HepG2 (cell line): ENCODE results near the gene TMCO4. TPM values are rescaled to one million over a fixed set of nuclear protein-coding genes. Genes with fewer than 3 reads are reported as not detected.

Experiments
- ATAC-seq: fragments of 200-7000 bp; cut with Tn5 transposase; 3 replicates; pipeline ENCODE4 v1.9.1; 2020; ENCODE audit warnings: mild to moderate bottlenecking, moderate library complexity
- BruUV-seq: library from RNA; stranded (reverse); fragments of 400-500 nt; replicated peaks from 2 replicates; lab custom pipeline; 2021; lab: Mats Ljungman, UMichigan
- CTCF ChIA-PET: fragments of 300-600 bp; formaldehyde crosslinking; extraction: SDS; loops from one replicate; lab custom pipeline; 2021; ENCODE audit warnings: low total read pairs, inconsistent platforms, low intra/inter-chr PET ratio; lab: Yijun Ruan, JAX
- POLR2A ChIA-PET: fragments of 350-600 bp; sonication (Branson Sonifier 250); formaldehyde crosslinking; loops from one replicate; lab custom pipeline; 2020; ENCODE audit warnings: antibody characterized with exemption, inconsistent platforms; lab: Yijun Ruan, JAX
- DNase-seq: peaks from one replicate; pipeline ENCODE4 v3.0.0-alpha.2; 2015; ENCODE audit warnings: low spot score
- FAIRE-seq: peaks from 3 replicates; lab custom pipeline; 2011; peaks lifted over from hg19 to GRCh38; lab: Jason Lieb, UNC
- H2AFZ ChIP-seq: one replicate; pipeline ENCODE4 v1.6.1; 2011; ENCODE audit warnings: low read length, inconsistent platforms
- H3K27ac ChIP-seq: fragments of 300-600 bp; 3 replicates; pipeline ENCODE4 v1.8.0; 2011; ENCODE audit warnings: mixed run types, mild to moderate bottlenecking, mixed read lengths, low read length, inconsistent platforms; ENCODE audit not compliant: insufficient read depth; ENCODE audit errors: extremely low read length
- H3K27me3 ChIP-seq, 2 experiments: fragments of 200-600 bp in 1 of 2; 2 replicates in 1 of 2; 3 replicates in 1 of 2; pipeline versions ENCODE4 v1.6.0 to v1.8.0; 2011; ENCODE audit warnings: low read length in 2 of 2, mild to moderate bottlenecking in 2 of 2, moderate library complexity in 2 of 2, inconsistent platforms in 1 of 2; ENCODE audit not compliant: insufficient read depth in 2 of 2, control insufficient read depth in 1 of 2
- H3K36me3 ChIP-seq, 2 experiments: fragments of 200-600 bp in 1 of 2; replicated peaks in 1 of 2; 2 replicates in 1 of 2; 3 replicates in 1 of 2; pipeline versions ENCODE4 v1.5.1 to v1.8.0; 2011; ENCODE audit warnings: low read length in 2 of 2, inconsistent platforms in 1 of 2; ENCODE audit not compliant: insufficient read depth in 2 of 2, control insufficient read depth in 1 of 2
- H3K4me1 ChIP-seq: 2 replicates; pipeline ENCODE4 v1.5.1; 2012; ENCODE audit warnings: low read length, inconsistent platforms; ENCODE audit not compliant: insufficient read depth
- H3K4me2 ChIP-seq: 2 replicates; pipeline ENCODE4 v1.6.0; 2011; ENCODE audit warnings: low read depth, low read length, inconsistent platforms
- H3K4me3 ChIP-seq, 3 experiments: fragments of 200-600 bp in 1 of 3; sonication (generic), shearing (Covaris generic) in 1 of 3; replicated peaks in 1 of 3; 2 replicates each; pipeline ENCODE4 v1.5.1; 2011 to 2016; ENCODE audit warnings: low read length in 3 of 3, inconsistent platforms in 2 of 3, low read depth in 2 of 3, mild to moderate bottlenecking in 2 of 3, control low read depth in 1 of 3, mixed read lengths in 1 of 3; ENCODE audit not compliant: insufficient read depth in 1 of 3
- H3K79me2 ChIP-seq: one replicate; pipeline ENCODE4 v1.6.1; 2011; ENCODE audit warnings: low read length, inconsistent platforms; ENCODE audit not compliant: insufficient read depth
- H3K9ac ChIP-seq: 2 replicates; pipeline ENCODE4 v1.6.0; 2011; ENCODE audit warnings: mild to moderate bottlenecking, low read depth, low read length, inconsistent platforms; ENCODE audit not compliant: insufficient read depth
- H3K9me3 ChIP-seq: 2 replicates; pipeline ENCODE4 v1.5.1; 2012; ENCODE audit warnings: mild to moderate bottlenecking, low read length
- H4K20me1 ChIP-seq: 2 replicates; pipeline ENCODE4 v1.6.0; 2011; ENCODE audit warnings: inconsistent platforms, mild to moderate bottlenecking, low read length, moderate library complexity; ENCODE audit not compliant: insufficient read depth
- ARHGAP35 ChIP-seq: sonication (generic); formaldehyde crosslinking; IDR thresholded peaks from 2 replicates; pipeline ENCODE4 v1.9.0; 2022; ENCODE audit warnings: mild to moderate bottlenecking, inconsistent platforms, moderate library complexity, missing genetic modification reagents, borderline replicate concordance
- FIP1L1 ChIP-seq: fragments of 200-400 bp; formaldehyde crosslinking; IDR thresholded peaks from 2 replicates; pipeline ENCODE4 v1.6.1; 2018; ENCODE audit warnings: low read depth, mild to moderate bottlenecking, low read length, moderate library complexity, borderline replicate concordance; ENCODE audit not compliant: insufficient read depth
- GTF2F1 ChIP-seq: fragments of 150-350 bp; IDR thresholded peaks from 2 replicates; pipeline ENCODE4 v1.6.1; 2014; ENCODE audit warnings: low read length
- GTF3A ChIP-seq: sonication (generic); formaldehyde crosslinking; conservative IDR thresholded peaks from 2 replicates; pipeline ENCODE4 v1.4.0; 2020; ENCODE audit warnings: mild to moderate bottlenecking, missing genetic modification reagents
- HBP1 ChIP-seq: IDR thresholded peaks from 2 replicates; pipeline ENCODE4 v1.6.1; 2016; ENCODE audit warnings: low read depth, control low read depth
- HNF4G ChIP-seq, 2 experiments: sonication (generic) in 1 of 2; formaldehyde crosslinking in 1 of 2; IDR thresholded peaks; 2 replicates each; pipeline versions ENCODE4 v1.4.0 to v1.6.1; 2011 to 2020; ENCODE audit warnings: borderline replicate concordance in 2 of 2, low read depth in 2 of 2, mild to moderate bottlenecking in 2 of 2, low read length in 1 of 2, missing genetic modification reagents in 1 of 2, moderate library complexity in 1 of 2
- IRF1 ChIP-seq: sonication (generic); formaldehyde crosslinking; IDR thresholded peaks from 2 replicates; pipeline ENCODE4 v1.4.0; 2020; ENCODE audit warnings: low read depth, mild to moderate bottlenecking, missing genetic modification reagents
- MIER2 ChIP-seq: IDR thresholded peaks from 2 replicates; pipeline ENCODE4 v1.6.1; 2016; ENCODE audit warnings: missing biosample characterization, missing genetic modification reagents
- MXD4 ChIP-seq: IDR thresholded peaks from 2 replicates; pipeline ENCODE4 v1.6.1; 2016; ENCODE audit warnings: mild to moderate bottlenecking, missing biosample characterization, missing genetic modification reagents
- SCMH1 ChIP-seq: sonication (generic); formaldehyde crosslinking; IDR thresholded peaks from 2 replicates; pipeline ENCODE4 v1.9.0; 2021; ENCODE audit warnings: missing genetic modification reagents, mild to moderate bottlenecking, borderline replicate concordance
- SPEN ChIP-seq: sonication (generic); formaldehyde crosslinking; IDR thresholded peaks from 2 replicates; pipeline ENCODE4 v1.5.1; 2020; ENCODE audit warnings: low read depth, mild to moderate bottlenecking, missing genetic modification reagents
- UBTF ChIP-seq: sonication (generic); formaldehyde crosslinking; IDR thresholded peaks from 2 replicates; pipeline ENCODE4 v1.4.0; 2020; ENCODE audit warnings: mild to moderate bottlenecking, missing genetic modification reagents
- ZBTB14 ChIP-seq: sonication (generic); formaldehyde crosslinking; IDR thresholded peaks from 2 replicates; pipeline ENCODE4 v1.4.0; 2020; ENCODE audit warnings: missing genetic modification reagents
- ZBTB38 ChIP-seq: sonication (generic); formaldehyde crosslinking; IDR thresholded peaks from 2 replicates; pipeline ENCODE4 v1.5.1; 2020; ENCODE audit warnings: mild to moderate bottlenecking, missing genetic modification reagents
- ZNF251 ChIP-seq: sonication (generic); formaldehyde crosslinking; IDR thresholded peaks from 2 replicates; pipeline ENCODE4 v1.9.0; 2021; ENCODE audit warnings: mild to moderate bottlenecking, missing genetic modification reagents
- ZNF501 ChIP-seq: sonication (generic); formaldehyde crosslinking; IDR thresholded peaks from 2 replicates; pipeline ENCODE4 v1.5.1; 2020; ENCODE audit warnings: mild to moderate bottlenecking, moderate library complexity, missing genetic modification reagents
- ZNF563 ChIP-seq: sonication (generic); formaldehyde crosslinking; IDR thresholded peaks from 2 replicates; pipeline ENCODE4 v1.8.0; 2022; ENCODE audit warnings: mild to moderate bottlenecking, moderate library complexity, missing genetic modification reagents
- ZNF703 ChIP-seq: sonication (generic); formaldehyde crosslinking; IDR thresholded peaks from 2 replicates; pipeline ENCODE4 v1.5.1; 2020; ENCODE audit warnings: missing genetic modification reagents, mild to moderate bottlenecking, moderate library complexity, borderline replicate concordance
- ZNF790 ChIP-seq: sonication (generic); formaldehyde crosslinking; IDR thresholded peaks from 2 replicates; pipeline ENCODE4 v1.8.0; 2022; ENCODE audit warnings: missing genetic modification reagents, mild to moderate bottlenecking, borderline replicate concordance
- WGBS: methylation state at CpG from one replicate; pipeline ENCODE4 v1.1.6; 2017; ENCODE audit warnings: low lambda C conversion rate; 5-methylcytosine and 5-hydroxymethylcytosine counted together
- in situ Hi-C: cut with HindIII; loops from 2 replicates; pipeline ENCODE4 v1.10.0; 2017; ENCODE audit warnings: low pct_unique_long_range_greater_than_20kb; ENCODE audit not compliant: extremely low pct_ligation_motif_present
- intact Hi-C: fragments of 100-400 bp; cut with micrococcal nuclease; formaldehyde crosslinking; loops from one replicate; pipeline ENCODE4 v1.10.0; 2022; ENCODE audit not compliant: unreplicated experiment
- polyA plus RNA-seq, 8 experiments: library from polyadenylated mRNA; depleted of rRNA in 3 of 8; stranded (reverse) in 7 of 8; unstranded in 1 of 8; fragments of >200 nt; fragmentation: Illumina TruSeq in 4 of 8; extraction: Trizol in 4 of 8; gene quantifications; 2 replicates each; pipeline versions ENCODE4 v1.2.1 to v1.2.3, GENCODE V29; 2011 to 2016; ENCODE audit warnings: low read depth in 4 of 8, missing spikeins in 1 of 8, mixed read lengths in 1 of 8; ENCODE audit not compliant: insufficient read depth in 1 of 8
- total RNA-seq, 5 experiments: library from RNA; depleted of rRNA; stranded (reverse); fragments of >200 nt; fragmentation: Illumina TruSeq; extraction: Trizol; gene quantifications; 2 replicates each; pipeline ENCODE4 v1.2.3, GENCODE V29; 2016; ENCODE audit warnings: low read depth in 1 of 5

Gene TMCO4
- total and polyA plus RNA-seq, 2 of the 13 experiments (the other 11 are each of a cell fraction or from before 2014, with no cell fraction given) = 2.1 to 4.1 TPM

- TF ChIP-seq ZBTB14 (CRISPR knock-in tag) = no peak
- no peak for TF ChIP-seq IRF1 (CRISPR knock-in tag)
- no peak for TF ChIP-seq SCMH1
- TF ChIP-seq HNF4G (IDR thresholded peaks at IDR 0.05; ENCODE audit: borderline replicate concordance, low read depth, low read length) = no peak
- no peak for TF ChIP-seq HNF4G (CRISPR knock-in tag; IDR thresholded peaks at IDR 0.05; ENCODE audit: borderline replicate concordance, low read depth)
- no peak for TF ChIP-seq ZNF501
- TF ChIP-seq SPEN (CRISPR knock-in tag) = no peak
- TF ChIP-seq ARHGAP35 (CRISPR knock-in tag) = no peak
- no peak for TF ChIP-seq HBP1 (CRISPR knock-in tag)
- TF ChIP-seq ZNF251 (CRISPR knock-in tag) = no peak
These were observed 12.7 kb downstream of the TMCO4 start (continued) for GRCh38 chr1:19786988-19787423.

- Histone ChIP-seq H3K27ac (no peak overlapping the region), H3K9me3 (no peaks in the 10 kb centered on the region), H3K36me3 (no peaks in the 10 kb centered on the region), H2AFZ (no peak overlapping the region), H3K27me3 (no peaks in the 10 kb centered on the region; a peak in 1 of 5 replicates), H3K79me2 (no peaks in the 10 kb centered on the region), H3K4me3 (no peak overlapping the region), H4K20me1 (no peaks in the 10 kb centered on the region), H3K4me2 (no peak overlapping the region), H3K4me1 (no peaks in the 10 kb centered on the region), H3K9ac (no peak overlapping the region)
- FAIRE-seq = no peak
- DNase-seq = no peak
- intact Hi-C loops (no loop called here), in situ Hi-C loops (no loop called here)
- no peak for ATAC-seq
- no TSS peak for BruUV-seq
- ChIA-PET CTCF (no interaction called here), POLR2A (no interaction called here)
- 75% methylated on average over 4 of the region's 4 CpGs for whole genome bisulfite sequencing
- TF ChIP-seq ZNF790 (no peak), GTF2F1 (no peak), ZBTB38 (CRISPR knock-in tag) (no peak), UBTF (CRISPR knock-in tag) (no peak), SCMH1 (no peak), MXD4 (no peak), FIP1L1 (no peak), ZNF703 (CRISPR knock-in tag) (no peak), MIER2 (CRISPR knock-in tag) (no peak), GTF3A (CRISPR knock-in tag) (no peak), ZNF563 (CRISPR knock-in tag) (no peak)
These were observed 14.1 kb downstream of the TMCO4 start for GRCh38 chr1:19785660-19786059.
